GM18517 (cell line): Measurements from ENCODE around the gene HSD3B1.
A peak's percentile ranks its signal among the peaks of the same experiment; 100 is the strongest.
"Not testable (repeated sequence)": the region's sequence is repeated elsewhere in the genome, so short reads cannot be mapped to it uniquely, and the experiment has no call there.

Source experiments
- ATAC-seq: cut with Tn5 transposase; IDR thresholded peaks from one replicate; pipeline ENCODE4 v1.9.1; 2021; ENCODE audit warnings: mild to moderate bottlenecking, moderate library complexity; ENCODE audit not compliant: unreplicated experiment

The HSD3B1 gene

GRCh38 chr1:119551218-119551617 is 44.2 kb downstream of the HSD3B1 start:
- ATAC-seq = no peak

- ATAC-seq = not testable (repeated sequence)
These were observed 45.6 kb downstream of the HSD3B1 start for GRCh38 chr1:119552656-119553055.

- ATAC-seq = not testable (repeated sequence)
These were observed 46.5 kb downstream of the HSD3B1 start for GRCh38 chr1:119553302-119554071.

GRCh38 chr1:119554183-119554582 is 47.2 kb downstream of the HSD3B1 start:
- no peak for ATAC-seq

GRCh38 chr1:119556423-119556822 is 49.4 kb downstream of the HSD3B1 start:
- ATAC-seq = no peak

GRCh38 chr1:119560402-119560801 is 53.4 kb downstream of the HSD3B1 start:
- ATAC-seq = not testable (repeated sequence)

GRCh38 chr1:119564548-119564947 is 57.5 kb downstream of the HSD3B1 start:
- peak; percentile 59 for ATAC-seq
